ENCODE results near the gene GNG7. TPM values are rescaled to one million over a fixed set of nuclear protein-coding genes. Genes with fewer than 3 reads are reported as not detected.

GNG7 gene
- total and polyA plus RNA-seq, 10 of the 15 experiments (the other 5 are each of a cell fraction or from before 2014, with no cell fraction given), result 1.9 to 13.6 (median 6.5) TPM

- no TSS peak for BruUV-seq (replicated peaks)
- Histone ChIP-seq H4K20me1 (ENCODE audit: control insufficient read depth, insufficient read depth) (no peaks in the 10 kb centered on the region), H3K4me3 (no peak overlapping the region), H3K4me2 (ENCODE audit: control insufficient read depth, insufficient read depth) (no peak overlapping the region), H3K4me1 (ENCODE audit: control insufficient read depth, insufficient read depth, low read length) (peaks cover 58% of the 10 kb centered on the region), H3K9me3 (replicated peaks; ENCODE audit: control insufficient read depth, insufficient read depth, low read length) (peaks cover 18% of the 10 kb centered on the region), H3K27ac (ENCODE audit: control insufficient read depth, insufficient read depth) (no peak overlapping the region), H3K27me3 (replicated peaks in 1 of 2; ENCODE audit: control insufficient read depth in 2 of 2, insufficient read depth in 2 of 2, low read length in 1 of 2) (no peaks in the 10 kb centered on the region), H3K36me3 (ENCODE audit: control insufficient read depth in 2 of 2, insufficient read depth in 2 of 2, low read length in 1 of 2) (0 out of 4 replicates have a peak, but pooled peaks cover 0 to 3% of the 10 kb centered on the region in 2 experiments), H3K79me2 (ENCODE audit: control insufficient read depth, insufficient read depth, low read length) (peaks cover 4% of the 10 kb centered on the region), H3K9ac (ENCODE audit: control insufficient read depth, insufficient read depth, low read length) (no peak overlapping the region), H2AFZ (ENCODE audit: control insufficient read depth, low read depth, low read length) (no peak overlapping the region)
- ChIA-PET RAD21 (ENCODE audit: unreplicated experiment) (interaction anchor here (0.8 to 1.8 kb wide), 3 partner anchors 14 to 151 kb away, joined by 3 to 4 read pairs (median 3); no protein-coding TSS in a partner anchor), CTCF (interaction anchor here (0.9 to 21.7 kb wide), 6 partner anchors 6 to 153 kb away, joined by 5 to 318 read pairs (median 8); partner anchors contain the start of gene GADD45B), POLR2A (interaction anchor here (0.6 to 1.1 kb wide), 4 partner anchors 9 to 467 kb away, joined by 3 to 9 read pairs (median 4); no protein-coding TSS in a partner anchor), SMC1A (ENCODE audit: uncharacterized antibody, unreplicated experiment) (interaction anchor here (0.9 to 2.3 kb wide), 4 partner anchors 10 to 20 kb away, joined by 3 to 7 read pairs (median 4); no protein-coding TSS in a partner anchor)
- no peak for ATAC-seq
- in situ Hi-C loops (cut with MboI), result no loop called here
- 100% methylated on average over 8 of the region's 8 CpGs for WGBS (ENCODE audit: insufficient coverage, insufficient replicate concordance, low lambda C conversion rate, missing lambda C conversion rate)
- no peak for FAIRE-seq
- DNase-seq (ENCODE audit: low read depth, low spot score), result no peak
- intact Hi-C loops (cut with micrococcal nuclease; ENCODE audit: unreplicated experiment), result loop anchor here (10.0 kb wide), 1 partner anchor 464 kb away; the partner anchor contains the start of gene DOT1L
- TF ChIP-seq POU2F2 (IDR thresholded peaks at IDR 0.05; ENCODE audit: borderline replicate concordance, low read depth, low read length) (no peak), BCL11A (IDR thresholded peaks at IDR 0.05; ENCODE audit: low read depth, low read length) (no peak), MEF2A (IDR thresholded peaks at IDR 0.05; ENCODE audit: insufficient read depth, low read depth, low read length) (no peak), PKNOX1 (IDR thresholded peaks at IDR 0.05) (no peak), SREBF2 (IDR thresholded peaks at IDR 0.05; ENCODE audit: low read length) (no peak), ATF7 (IDR thresholded peaks at IDR 0.05; ENCODE audit: low read depth) (no peak), KLF5 (IDR thresholded peaks at IDR 0.05; ENCODE audit: partially characterized antibody) (no peak), ZBTB4 (CRISPR knock-in tag; IDR thresholded peaks at IDR 0.05) (no peak), TCF12 (IDR thresholded peaks at IDR 0.05; ENCODE audit: low read depth, low read length) (no peak), CEBPZ (IDR thresholded peaks at IDR 0.05; ENCODE audit: low read depth, low read length) (no peak), NFIC (IDR thresholded peaks at IDR 0.05; ENCODE audit: low read depth, low read length) (no peak), IKZF1 (conservative IDR thresholded peaks at IDR 0.05) (no peak), MLLT1 (IDR thresholded peaks at IDR 0.05) (no peak), ZZZ3 (IDR thresholded peaks at IDR 0.05; ENCODE audit: control insufficient read depth, insufficient read length, low read depth) (no peak), HDAC2 (IDR thresholded peaks at IDR 0.05) (no peak)
Measured at GRCh38 chr19:2628597-2628996, 73.9 kb downstream of the GNG7 start.

Measured in GM12878 (cell line).